GM23248 (cell line): ENCODE results near the gene GNB3.

Experiments
- EZH2 ChIP-seq: fragments of 200-600 bp; sonication (generic); IDR thresholded peaks from 2 replicates; pipeline ENCODE4 v1.6.1; 2018; ENCODE audit warnings: antibody characterized with exemption, mild to moderate bottlenecking; ENCODE audit not compliant: insufficient read depth, poor library complexity, severe bottlenecking
- EZH2phosphoT487 ChIP-seq: fragments of 200-600 bp; sonication (generic); IDR thresholded peaks from 2 replicates; pipeline ENCODE4 v1.6.1; 2018; ENCODE audit warnings: antibody characterized with exemption, moderate library complexity, mild to moderate bottlenecking, low read depth; ENCODE audit not compliant: insufficient read depth

GRCh38 chr12:6836851-6837250 lies 3.9 kb upstream of the GNB3 start:
- no peak for TF ChIP-seq EZH2
- no peak for TF ChIP-seq EZH2phosphoT487
